Suppressor macrophage treated with lipopolysaccharide for 1 hour (primary cell): Measurements from ENCODE around the gene MFSD8.
A peak's percentile ranks its signal among the peaks of the same experiment; 100 is the strongest.
"Not testable (repeated sequence)": the region's sequence is repeated elsewhere in the genome, so short reads cannot be mapped to it uniquely, and the experiment has no call there.

Experiments
- DNase-seq, 3 donors: peaks; one replicate each; pipeline ENCODE4 v3.0.0-alpha.2; 2020 to 2022

The MFSD8 gene

DNA sequence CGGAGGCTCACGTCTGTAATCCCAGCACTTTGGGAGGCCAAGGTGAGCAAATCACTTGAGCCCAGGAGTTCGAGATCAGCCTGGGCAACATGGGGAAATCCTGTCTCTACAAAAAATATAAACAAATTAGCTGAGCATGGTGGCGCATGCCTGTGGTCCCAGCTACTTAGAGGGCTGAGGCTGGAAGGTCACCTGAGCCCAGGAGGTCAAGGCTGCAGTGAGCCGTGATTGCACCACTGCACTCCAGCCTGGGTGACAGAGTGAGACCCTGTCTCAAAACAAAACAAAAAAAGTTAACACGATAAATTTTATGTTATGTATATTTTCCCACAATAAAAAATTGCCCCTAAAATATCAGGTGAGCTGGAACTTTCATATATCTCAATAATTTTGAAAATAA, 33.1 kb downstream of the MFSD8 start:
- not testable (repeated sequence) for DNase-seq

DNA sequence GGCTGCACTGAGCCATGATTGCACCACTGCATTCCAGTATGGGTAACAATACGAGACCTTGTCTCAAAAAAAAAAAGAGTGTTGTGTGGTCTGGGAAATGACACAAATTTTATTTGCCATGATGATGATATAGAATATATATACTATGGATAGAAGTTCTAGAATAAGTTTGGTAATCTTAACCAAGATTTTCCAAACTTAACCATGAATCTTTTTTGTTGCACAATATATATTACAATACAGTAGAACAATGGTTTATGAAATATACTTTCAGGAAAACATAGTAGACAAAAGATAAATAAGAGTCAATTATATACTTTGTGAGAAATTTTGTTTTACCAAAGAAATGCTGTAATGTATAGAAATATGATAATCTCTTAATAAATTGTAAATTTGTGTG, 34.8 kb downstream of the MFSD8 start:
- DNase-seq: no peak

DNA sequence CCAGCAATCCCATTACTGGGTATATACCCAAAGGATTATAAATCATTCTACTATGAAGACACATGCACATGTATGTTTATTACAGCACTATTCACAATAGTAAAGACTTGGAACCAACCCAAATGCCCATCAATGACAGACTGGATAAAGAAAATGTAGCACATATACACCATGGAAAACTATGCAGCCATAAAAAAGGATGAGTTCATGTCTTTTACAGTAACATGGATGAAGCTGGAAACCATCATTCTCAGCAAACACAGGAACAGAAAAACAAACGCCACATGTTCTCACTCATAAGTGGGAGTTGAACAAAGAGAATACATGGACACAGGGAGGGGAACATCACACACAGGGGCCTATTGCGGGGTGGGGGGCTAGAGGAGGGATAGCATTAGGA, 39.3 kb downstream of the MFSD8 start:
- DNase-seq: not testable (repeated sequence)

DNA sequence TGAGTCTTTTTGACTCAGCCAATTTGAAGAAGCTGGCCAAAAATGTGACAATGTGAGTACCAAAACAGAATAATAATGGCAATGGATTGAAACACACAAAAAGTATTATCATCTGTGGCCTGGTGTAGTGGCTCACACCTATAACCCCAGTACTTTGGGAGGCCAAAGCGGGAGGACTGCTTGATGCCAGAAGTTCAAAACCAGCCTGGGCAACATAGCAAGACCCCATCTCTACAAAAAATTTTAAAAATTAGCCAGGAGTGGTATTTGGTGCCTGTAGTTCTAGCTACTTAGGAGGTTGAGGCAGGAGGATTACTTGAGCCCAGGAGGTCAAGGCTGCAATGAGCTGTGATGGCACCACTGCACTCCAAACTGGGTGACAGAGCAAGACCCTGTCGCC, 42.7 kb downstream of the MFSD8 start:
- DNase-seq: no peak

DNA sequence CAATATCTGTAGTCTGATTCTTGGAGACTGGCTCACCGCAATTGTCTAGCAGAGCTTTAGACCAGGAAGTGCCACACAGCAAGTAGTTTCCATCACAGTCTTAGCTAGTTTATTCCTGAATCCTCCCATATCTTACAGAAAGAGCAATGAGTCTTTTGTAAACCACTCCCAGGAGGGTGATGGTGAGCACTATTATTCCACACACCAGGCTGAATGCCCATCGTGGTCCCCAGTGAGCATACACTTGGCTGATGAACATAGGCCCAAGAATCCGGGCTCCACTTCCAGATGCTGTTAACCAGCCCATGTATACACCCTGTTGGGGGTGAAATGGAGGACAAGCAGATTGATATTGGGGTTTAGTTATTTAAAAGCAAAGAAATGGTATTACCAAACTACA, 44.5 kb downstream of the MFSD8 start:
- DNase-seq: no peak

DNA sequence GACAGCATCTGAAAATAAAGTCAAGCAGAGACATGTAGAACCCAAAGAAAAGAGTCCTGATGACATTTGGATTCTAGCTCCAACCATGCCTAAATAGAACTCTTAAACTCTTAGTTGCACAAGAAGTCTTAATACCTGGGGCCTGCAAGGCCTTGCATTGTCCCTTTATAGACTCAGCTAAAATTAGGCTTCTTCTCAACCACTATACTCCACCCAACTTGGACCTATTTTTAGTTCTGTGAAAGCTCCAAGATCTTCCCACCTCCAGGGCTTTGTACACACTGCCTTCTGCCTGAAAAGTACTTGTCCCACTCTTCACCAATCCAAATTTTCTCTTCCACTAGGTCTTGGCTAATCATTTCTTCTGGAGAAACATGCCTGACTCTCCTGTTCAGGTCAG, 47.8 kb downstream of the MFSD8 start:
- no peak for DNase-seq

DNA sequence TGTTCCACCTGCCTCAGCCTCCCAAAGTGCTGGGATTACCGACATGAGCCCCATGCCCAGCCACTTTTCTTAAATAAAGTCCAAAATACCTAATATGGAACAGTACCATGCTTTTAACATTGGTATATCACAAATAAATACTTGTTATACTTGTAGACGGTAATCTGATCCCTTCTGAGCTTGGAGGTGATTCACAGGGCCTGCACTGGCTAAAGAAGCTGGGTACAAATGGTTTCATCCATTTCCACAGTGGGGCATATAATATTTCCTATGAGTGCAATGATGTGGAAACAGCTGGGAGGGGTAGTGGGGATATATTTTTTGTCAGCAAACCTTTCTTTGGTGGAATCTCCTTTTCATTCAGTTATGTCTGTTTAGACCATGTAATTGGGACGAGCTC, 48.5 kb downstream of the MFSD8 start:
- no peak for DNase-seq

DNA sequence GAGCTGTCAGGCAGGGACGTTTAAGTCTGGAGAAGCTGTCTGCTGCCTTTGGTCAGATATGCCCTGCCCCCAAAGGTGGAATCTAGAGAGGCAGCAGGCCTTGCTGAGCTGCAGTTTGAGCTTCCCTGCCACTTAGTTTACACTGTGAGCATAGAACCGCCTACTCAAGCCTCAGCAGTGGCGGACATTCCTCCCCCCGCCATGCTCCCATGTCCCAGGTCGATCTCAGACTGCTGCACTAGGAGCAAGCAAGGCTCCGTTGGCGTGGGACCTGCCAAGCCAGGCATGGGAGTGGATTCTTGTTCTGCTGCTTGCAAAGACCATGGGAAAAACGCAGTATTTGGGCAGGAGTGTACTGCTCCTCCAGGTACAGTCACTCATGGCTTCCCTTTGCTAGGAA, 59.9 kb downstream of the MFSD8 start:
- no peak for DNase-seq

DNA sequence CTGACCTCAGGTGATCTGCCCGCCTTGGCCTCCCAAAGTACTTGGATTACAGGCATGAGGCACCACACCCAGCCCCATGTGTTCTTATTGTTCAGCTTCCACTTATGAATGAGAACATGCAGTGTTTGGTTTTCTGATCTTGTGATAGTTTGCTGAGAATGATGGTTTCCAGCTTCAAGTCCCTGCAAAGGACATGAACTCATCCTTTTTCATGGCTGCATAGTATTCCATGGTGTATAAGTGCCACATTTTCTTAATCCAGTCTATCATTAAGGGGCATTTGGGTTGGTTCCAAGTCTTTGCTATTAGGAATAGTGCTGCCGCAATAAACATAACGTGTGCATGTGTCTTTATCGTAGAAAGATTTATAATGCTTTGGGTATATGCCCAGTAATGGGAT, 65.3 kb downstream of the MFSD8 start:
- DNase-seq: not testable (repeated sequence)

DNA sequence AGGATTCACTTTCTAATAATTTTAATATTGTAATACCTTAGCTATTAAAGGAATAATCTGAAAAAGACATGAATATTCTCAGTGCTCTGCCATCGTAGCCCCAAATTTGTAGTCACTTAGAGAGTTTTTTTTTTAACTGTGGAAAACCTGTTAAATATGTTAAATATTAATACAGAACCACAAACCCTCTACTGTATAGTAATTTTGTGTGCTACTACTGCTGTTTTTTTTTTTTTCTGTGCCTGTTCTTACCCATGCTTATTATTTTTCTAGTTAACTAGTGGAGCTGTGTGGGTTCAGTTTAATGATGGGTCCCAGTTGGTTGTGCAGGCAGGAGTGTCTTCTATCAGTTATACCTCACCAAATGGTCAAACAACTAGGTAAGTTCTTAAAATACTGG, 68.4 kb downstream of the MFSD8 start:
- no peak for DNase-seq

DNA sequence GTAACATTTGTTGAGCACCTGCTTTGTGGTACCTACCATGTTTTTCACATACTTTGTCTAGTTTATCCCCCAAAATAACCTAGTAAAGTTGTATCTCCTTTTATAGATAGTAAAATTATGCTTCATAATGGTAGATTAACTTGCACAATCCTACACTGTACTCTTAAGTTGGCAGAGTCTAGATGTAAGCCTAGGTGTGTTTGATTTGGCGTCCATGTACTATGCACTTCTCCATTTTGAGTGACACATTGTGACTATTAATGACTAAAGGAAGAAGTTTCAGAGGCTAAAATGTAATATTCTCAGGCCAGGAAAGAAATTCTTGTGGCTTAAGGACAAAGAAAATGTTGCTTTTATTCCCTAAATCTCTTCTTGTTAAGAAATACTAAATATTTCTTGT, 68.9 kb downstream of the MFSD8 start:
- no peak for DNase-seq

DNA sequence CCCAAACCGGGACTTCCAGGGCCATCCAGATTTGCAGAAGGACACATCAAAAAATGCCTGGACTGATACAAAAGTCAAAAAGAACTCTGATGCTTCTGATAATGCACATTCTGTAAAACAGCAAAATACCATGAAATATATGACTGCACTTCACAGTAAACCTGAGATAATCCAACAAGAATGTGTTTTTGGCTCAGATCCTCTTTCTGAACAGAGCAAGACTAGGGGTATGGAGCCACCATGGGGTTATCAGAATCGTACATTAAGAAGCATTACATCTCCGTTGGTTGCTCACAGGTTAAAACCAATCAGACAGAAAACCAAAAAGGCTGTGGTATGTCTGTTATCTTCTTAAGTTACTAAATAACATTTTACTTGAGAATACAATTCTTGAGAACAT, 75.1 kb downstream of the MFSD8 start:
- no peak for DNase-seq

DNA sequence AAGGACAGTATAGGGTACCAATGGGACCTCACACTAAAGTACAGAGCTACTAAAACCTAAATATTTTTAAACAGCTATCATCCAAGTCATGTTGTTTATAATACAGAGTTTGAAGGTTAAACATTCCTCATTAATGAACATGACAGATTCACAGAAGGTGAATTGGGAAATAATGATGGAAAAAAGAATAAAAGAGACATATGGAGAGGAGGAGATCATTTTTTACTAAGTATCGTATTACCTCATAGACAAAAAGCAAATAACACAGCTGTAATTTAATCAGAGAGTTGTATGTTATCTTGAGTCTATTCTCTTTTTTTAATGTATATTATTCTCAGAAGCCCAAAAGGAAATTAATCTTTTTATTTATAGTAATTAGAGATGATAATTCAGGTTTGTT, 76.4 kb downstream of the MFSD8 start:
- DNase-seq: no peak

DNA sequence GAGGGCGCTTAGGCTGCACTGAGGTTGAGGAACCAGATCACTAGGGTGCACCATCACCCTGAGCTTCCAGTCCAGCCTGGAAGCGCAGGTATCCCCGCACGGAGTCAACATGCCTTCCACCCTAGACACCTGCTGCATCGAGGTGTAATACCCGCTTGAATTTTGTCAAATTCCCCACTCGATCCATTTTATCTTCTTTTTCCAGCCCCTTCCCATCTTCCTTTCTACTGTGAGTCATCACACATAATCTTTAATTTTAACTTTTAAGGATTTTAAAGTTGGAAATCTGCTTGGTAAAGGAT, 83.5 kb downstream of the MFSD8 start:
- no peak for DNase-seq

DNA sequence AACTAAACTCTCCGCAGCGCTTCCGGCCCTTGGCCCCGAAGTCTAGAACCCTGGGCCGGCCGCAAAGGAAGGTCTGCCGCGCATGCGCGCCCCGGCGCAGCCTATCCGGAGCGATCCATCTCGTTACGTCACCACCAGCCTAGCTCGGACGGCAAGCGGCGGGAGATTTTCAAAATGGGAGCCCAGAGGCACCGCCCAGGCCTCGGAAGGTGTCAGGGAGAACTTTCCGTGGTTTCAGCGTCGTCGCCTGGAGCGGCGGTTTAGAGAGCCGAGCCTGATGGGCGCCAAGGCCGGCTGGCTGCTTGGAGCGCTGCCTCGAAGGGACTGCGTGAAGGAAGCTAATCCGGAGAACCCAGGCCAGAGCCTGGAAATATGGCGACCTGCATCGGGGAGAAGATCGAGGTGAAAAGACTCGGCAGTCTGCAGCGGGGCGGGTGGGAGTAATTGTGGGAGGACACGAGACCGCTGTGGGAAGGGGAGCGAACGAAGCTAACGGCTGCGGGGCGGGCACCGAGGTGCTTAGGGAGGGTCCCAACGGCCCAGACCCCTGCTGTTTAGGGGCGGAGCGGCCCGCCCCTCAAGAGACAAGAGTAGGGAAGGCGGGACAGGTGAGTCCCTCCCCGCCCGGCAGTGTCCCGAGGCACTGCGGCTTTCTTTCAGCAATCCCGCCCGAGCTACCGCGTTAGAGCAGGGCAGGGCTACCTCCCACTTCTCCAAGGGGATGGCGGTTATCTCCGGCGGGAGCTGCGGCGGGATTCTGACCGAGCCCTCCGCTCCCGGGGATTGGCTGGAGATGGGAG, 84.0 kb downstream of the MFSD8 start, which contains the start of gene PLK4:
TSS of gene PLK4 (plus strand) at position 131 of the 800 bp plus-strand sequence. CDS start at position 373, 242 bp downstream.
- peak; percentile 98 to 99 (median 98) for DNase-seq

DNA sequence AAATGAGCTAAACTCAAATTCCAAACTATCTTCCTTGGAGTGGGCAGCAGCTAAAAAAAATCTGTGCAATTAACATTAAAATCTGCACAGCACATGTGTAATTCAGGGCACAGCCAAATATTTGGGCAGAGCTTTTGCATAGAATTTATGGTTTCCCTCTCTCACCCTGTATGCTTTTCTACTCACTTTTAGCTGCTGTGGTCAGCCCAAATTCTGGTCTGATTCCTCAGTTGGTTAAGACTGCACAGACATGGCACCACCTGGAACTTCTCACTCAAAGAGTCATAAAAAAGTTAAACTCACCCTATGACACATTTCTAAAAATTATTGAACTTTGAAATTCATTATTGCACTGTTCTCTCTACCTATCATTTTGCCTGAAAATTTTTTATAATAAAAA, 89.2 kb downstream of the MFSD8 start:
- no peak for DNase-seq

DNA sequence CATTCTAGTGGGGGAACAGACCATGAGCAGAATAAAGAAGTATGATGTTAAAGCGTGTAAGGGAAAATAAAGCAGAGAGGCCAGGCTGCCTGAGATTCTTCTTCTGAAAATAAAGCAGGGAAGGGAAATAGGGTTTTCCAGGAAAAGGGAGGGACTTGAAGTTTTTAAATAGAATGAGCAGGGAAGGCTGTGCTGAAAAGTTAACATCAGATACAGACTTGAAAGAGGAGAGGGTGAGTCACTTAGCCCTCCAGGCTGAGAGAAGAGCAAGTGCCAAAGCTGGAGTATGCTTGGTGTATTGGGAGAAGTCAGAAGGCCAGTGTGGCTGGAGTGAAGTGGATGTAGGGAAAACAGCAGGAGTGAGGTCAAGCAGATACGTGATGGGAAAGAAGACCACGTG, 94.3 kb downstream of the MFSD8 start:
- no peak for DNase-seq

DNA sequence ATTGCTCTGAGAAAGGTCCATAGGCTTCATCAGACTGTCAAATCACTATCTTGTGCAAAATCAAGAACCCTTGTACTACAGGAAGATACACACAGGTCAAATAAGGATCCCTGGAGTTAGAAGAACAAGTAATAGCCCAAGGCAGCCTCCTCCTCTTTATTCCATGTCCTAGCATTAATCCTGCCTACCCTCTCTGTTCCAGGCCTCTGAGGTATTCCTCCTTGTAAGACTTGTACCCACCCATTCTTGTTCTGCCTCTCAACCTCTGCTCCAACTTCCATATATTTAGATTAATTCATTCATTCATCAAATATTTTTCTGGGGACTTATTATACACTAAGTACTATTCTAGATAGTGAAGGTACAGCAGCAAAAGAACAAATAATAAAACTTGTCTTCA, 94.7 kb downstream of the MFSD8 start:
- no peak for DNase-seq

DNA sequence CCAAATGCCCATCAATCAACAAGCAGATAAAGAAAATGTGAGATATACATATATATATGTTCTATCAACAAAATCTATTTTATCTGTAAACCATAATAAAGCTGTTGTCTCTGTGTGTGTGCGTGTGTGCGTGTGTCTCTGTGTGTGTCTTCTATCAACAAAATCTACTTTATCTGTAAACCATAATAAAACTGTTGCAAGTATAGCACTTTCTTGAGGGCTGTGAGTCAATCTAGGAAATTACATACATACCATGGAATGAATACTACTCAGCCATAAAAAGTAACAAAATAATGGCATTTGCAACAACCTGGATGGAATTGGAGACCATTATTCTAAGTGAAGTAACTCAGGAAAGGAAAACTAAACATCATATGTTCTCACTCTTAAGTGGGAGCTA, 96.8 kb downstream of the MFSD8 start:
- DNase-seq: no peak
